D721Med (cell line): ENCODE data around the gene INPP5A.

Experiments
- DNase-seq: peaks from one replicate; pipeline ENCODE4 v3.0.0; 2011; ENCODE audit warnings: low spot score; ENCODE audit not compliant: insufficient read length
- FAIRE-seq: peaks from 2 replicates; lab custom pipeline; 2011; peaks lifted over from hg19 to GRCh38; lab: Jason Lieb, UNC
- TF ChIP-seq, protein P1 (sequence below): IDR thresholded peaks from 2 replicates; pipeline ENCODE4 v1.5.1; 2012; ENCODE audit warnings: mild to moderate bottlenecking, control low read depth; ENCODE audit not compliant: insufficient read depth; ENCODE audit errors: missing control alignments

Gene INPP5A

DNA sequence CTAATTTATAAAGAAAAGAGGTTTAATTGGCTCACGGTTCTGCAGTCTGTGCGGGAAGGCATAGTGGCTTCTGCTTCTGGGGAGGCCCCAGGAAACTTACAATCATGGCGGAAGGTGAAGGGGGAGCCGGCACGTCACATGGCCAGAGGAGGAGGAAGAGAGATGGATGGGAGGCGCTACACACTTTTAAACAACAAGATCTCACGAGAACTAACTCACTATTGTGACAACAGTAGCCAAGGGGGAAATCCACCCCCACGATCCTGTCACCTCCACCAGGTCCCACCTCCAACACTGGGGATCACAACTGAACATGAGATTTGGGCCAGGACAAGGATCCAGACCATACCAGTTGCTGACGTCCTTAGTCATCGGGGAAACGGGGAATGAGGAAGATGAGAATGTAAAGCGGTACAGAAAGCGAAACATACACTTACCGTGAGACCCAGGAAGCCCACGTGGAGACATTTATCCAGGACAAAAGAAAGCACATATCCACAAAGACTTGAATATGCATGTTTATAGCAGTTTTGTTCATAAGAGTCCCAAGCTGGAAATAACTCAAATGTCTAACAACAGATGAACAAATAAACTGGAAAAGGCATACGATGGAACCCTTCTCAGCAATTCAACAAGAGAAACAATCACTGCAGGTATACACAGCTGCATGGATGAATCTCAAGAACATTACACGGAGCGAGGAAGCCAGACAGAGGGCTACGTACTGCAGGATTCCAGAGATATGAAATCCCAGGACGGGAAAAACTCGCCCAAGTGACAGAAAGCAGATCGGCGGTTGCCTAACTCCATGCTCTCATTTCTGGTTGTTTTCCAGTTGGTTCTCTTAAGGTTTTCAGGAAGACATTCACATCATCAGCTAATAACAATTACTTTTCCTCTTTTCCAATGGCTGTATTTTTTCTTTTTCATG is 26.2 kb upstream of the INPP5A start:
- no peak for DNase-seq
- no peak for FAIRE-seq

DNA sequence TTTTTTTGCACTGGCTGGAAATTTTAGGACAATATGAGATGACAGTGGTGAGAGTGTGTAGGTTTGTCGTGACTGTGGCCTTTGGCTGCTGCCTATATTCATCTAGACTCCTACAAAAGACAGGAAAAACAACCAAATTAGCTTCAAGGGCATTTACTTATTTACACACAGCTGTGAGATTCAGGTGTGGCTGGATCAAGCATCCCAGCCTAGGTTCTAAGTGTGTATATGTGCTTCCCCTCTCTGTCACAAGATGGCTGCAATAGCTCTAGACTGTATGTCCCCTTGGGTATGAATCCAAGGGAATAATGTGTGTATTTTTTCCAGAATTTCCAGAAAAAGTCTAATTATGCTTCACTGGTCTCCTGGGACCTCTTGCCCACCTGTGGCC is 25.5 kb upstream of the INPP5A start:
- FAIRE-seq (no peak), DNase-seq (no peak)
- TF ChIP-seq, protein P1, sequence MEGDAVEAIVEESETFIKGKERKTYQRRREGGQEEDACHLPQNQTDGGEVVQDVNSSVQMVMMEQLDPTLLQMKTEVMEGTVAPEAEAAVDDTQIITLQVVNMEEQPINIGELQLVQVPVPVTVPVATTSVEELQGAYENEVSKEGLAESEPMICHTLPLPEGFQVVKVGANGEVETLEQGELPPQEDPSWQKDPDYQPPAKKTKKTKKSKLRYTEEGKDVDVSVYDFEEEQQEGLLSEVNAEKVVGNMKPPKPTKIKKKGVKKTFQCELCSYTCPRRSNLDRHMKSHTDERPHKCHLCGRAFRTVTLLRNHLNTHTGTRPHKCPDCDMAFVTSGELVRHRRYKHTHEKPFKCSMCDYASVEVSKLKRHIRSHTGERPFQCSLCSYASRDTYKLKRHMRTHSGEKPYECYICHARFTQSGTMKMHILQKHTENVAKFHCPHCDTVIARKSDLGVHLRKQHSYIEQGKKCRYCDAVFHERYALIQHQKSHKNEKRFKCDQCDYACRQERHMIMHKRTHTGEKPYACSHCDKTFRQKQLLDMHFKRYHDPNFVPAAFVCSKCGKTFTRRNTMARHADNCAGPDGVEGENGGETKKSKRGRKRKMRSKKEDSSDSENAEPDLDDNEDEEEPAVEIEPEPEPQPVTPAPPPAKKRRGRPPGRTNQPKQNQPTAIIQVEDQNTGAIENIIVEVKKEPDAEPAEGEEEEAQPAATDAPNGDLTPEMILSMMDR, result no peak

More for the DNA sequence above, 26.2 kb upstream of the INPP5A start:
- TF ChIP-seq, protein P1, result no peak

DNA sequence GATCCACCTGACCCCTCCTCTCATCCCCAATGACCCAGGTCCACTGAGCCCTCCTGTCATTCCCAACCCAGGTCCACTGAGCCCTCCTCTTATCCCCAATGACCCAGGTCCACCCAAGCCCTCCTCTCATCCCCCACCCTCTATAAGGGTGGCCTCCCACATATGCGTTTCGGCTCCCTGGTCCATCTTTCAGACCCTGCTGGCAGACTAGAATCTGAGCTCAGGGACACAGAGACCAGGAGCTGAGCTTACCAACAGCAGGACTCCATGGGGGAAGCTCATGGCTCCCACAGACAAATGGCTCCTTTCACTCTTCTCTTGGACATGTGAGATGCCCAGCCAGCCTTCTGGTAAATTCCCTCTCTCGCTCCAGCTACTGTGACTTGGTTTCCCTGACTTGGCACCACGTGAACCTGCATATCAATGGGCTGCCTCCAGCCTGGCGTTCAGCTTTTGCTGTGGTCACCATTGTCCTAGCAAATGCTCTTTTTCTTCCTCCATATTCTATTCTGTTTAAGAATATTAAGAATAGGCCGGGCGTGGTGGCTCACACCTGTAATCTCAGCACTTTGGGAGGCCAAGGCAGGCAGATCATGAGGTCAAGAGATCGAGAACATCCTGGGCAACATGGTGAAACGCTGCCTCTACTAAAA is 24.8 kb upstream of the INPP5A start:
- no peak for FAIRE-seq

DNA sequence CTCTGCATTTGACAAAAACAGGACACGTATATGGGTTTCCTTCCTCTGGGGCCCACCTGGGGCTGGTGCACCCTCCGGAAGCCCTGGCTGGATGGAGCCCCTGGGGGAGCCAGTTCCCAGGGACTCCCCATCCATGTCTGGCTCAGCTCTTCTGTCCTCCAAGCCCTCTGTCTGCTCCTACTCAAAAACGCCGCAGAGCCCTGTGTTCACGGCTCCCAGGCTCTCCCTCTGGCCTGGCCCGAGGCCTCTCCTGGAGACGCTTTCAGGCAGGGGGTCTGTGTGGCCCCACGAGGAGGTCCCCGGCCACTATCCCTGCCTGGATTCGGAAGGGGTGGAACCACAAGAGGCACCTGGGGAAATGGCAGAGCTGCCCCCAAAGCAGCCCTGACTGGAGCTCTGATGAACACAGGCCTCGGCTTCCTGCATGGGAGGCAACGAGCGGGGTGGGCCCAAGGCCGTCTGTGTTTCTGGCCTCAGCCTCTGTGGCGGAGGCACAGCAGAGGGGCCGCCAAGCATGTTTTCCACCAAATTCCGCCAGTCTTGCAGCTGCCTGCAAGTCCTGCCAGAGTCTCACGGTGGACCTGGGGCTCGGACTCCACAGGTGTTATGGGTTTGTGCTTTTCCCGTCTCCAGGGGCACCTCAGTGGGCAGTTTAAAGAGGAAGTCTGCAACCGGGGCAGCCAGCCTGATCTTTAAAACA is 22.6 kb upstream of the INPP5A start:
- no peak for DNase-seq
- FAIRE-seq, result no peak
- TF ChIP-seq, protein P1, result no peak

More for the DNA sequence above, 24.8 kb upstream of the INPP5A start:
- DNase-seq, result no peak
- TF ChIP-seq, protein P1, result no peak

DNA sequence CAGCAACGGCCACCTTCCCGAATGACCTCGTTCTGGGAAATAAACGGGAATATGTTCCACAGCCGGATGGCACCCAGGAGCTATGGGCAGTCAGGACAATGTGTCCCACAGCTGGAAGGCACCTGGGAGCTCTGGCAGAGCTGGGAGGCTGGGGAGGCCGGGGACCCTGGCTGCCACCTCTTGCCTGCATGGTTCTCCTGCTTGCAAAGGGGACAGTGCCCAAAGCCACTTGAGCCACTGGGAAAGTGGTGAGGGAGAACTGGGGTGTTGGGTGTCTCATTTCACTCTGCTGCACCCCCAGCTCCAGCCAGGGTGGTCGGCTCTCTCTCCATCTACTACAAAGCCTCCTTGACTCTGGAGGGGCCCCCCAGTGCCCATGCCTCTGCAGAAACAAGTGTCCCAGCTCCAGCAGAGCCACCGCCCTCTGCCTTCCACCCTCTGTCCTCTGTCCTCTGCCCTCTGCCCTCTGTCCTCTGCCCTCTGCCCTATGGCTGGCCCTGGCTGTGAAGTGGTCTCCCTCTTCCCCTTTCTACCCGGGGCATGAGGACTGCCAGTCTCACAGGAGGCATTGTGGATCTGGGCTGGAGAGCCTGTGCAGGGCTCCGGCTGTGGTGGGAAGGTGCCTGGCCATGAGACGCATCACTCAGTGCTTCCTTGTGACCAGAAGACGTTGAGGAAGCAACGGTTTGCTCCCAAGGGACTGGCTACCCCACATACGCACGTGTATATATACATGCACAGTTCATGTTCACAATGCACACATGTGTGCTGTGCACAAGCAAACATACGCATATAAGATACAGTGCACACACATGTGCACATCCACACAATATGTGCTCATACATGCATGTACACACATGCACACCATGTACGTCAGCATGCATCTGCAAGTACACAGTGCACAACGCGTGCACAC is 21.5 kb upstream of the INPP5A start:
- TF ChIP-seq, protein P1, result no peak
- DNase-seq (no peak), FAIRE-seq (no peak)
